Endothelial cell of umbilical vein (primary cell): ENCODE results near the gene SRSF10. TPM values are rescaled to one million over a fixed set of nuclear protein-coding genes. Genes with fewer than 3 reads are reported as not detected.

ENCODE experiments used
- BruUV-seq: library from RNA; stranded (reverse); fragments of 400-500 nt; replicated peaks from 2 replicates; lab custom pipeline; 2021; lab: Mats Ljungman, UMichigan
- CTCF ChIA-PET: fragments of 300-600, 350-600 bp; sonication (Branson Sonifier 250); formaldehyde crosslinking; loops from one replicate; lab custom pipeline; 2021; ENCODE audit warnings: antibody characterized with exemption, inconsistent platforms; lab: Charles Lee
- POLR2A ChIA-PET: fragments of 300-600, 350-600 bp; sonication (Branson Sonifier 250); formaldehyde crosslinking; loops from one replicate; lab custom pipeline; 2021; ENCODE audit warnings: antibody characterized with exemption, inconsistent platforms; lab: Charles Lee
- DNase-seq: peaks from one replicate; pipeline ENCODE4 v3.0.0-alpha.2; 2011; ENCODE audit warnings: low read depth, low spot score
- FAIRE-seq: peaks from 2 replicates; lab custom pipeline; 2011; peaks lifted over from hg19 to GRCh38; lab: Jason Lieb, UNC
- H2AFZ ChIP-seq: 2 replicates; pipeline ENCODE4 v1.6.0; 2012; ENCODE audit warnings: low read depth, low read length, control low read depth, inconsistent platforms
- H3K27ac ChIP-seq: 2 replicates; pipeline ENCODE4 v1.5.1; 2011; ENCODE audit warnings: low read depth, mild to moderate bottlenecking, control low read depth, low read length, moderate library complexity; ENCODE audit not compliant: insufficient read depth
- H3K27me3 ChIP-seq, 2 experiments: 2 replicates each; pipeline versions ENCODE4 v1.6.0 to v1.6.1; 2011; ENCODE audit warnings: low read length in 2 of 2, mixed read lengths in 1 of 2; ENCODE audit not compliant: control insufficient read depth in 2 of 2, insufficient read depth in 2 of 2
- H3K36me3 ChIP-seq, 2 experiments: 2 replicates in 1 of 2; 3 replicates in 1 of 2; pipeline ENCODE4 v1.5.1; 2011; ENCODE audit warnings: low read length in 2 of 2, mild to moderate bottlenecking in 1 of 2, moderate library complexity in 1 of 2; ENCODE audit not compliant: control insufficient read depth in 2 of 2, insufficient read depth in 2 of 2; ENCODE audit errors: extremely low read depth in 1 of 2
- H3K4me1 ChIP-seq: 3 replicates; pipeline ENCODE4 v1.5.1; 2011; ENCODE audit warnings: mild to moderate bottlenecking, low read length; ENCODE audit not compliant: control insufficient read depth, insufficient read depth; ENCODE audit errors: extremely low read depth
- H3K4me2 ChIP-seq: 2 replicates; pipeline ENCODE4 v1.6.1; 2011; ENCODE audit warnings: low read length, control low read depth, mixed read lengths; ENCODE audit not compliant: insufficient read depth
- H3K4me3 ChIP-seq, 3 experiments: fragments of 200-600 bp in 1 of 3; sonication (generic), shearing (Covaris generic) in 1 of 3; replicated peaks in 1 of 3; 2 replicates each; pipeline ENCODE4 v1.5.1; 2011 to 2016; ENCODE audit warnings: control low read depth in 3 of 3, low read length in 3 of 3, mild to moderate bottlenecking in 2 of 3, inconsistent platforms in 1 of 3, low read depth in 1 of 3, moderate library complexity in 1 of 3; ENCODE audit not compliant: insufficient read depth in 1 of 3
- H3K79me2 ChIP-seq: 2 replicates; pipeline ENCODE4 v1.6.0; 2012; ENCODE audit warnings: low read length, inconsistent platforms; ENCODE audit not compliant: control insufficient read depth, insufficient read depth
- H3K9ac ChIP-seq: replicated peaks from 2 replicates; pipeline ENCODE3; 2011; ENCODE audit warnings: low read length, control low read depth; ENCODE audit not compliant: insufficient read depth; ENCODE audit errors: extremely low read depth
- H3K9me1 ChIP-seq: replicated peaks from 3 replicates; pipeline ENCODE4 v1.6.0; 2011; ENCODE audit warnings: mild to moderate bottlenecking, low read length; ENCODE audit not compliant: control insufficient read depth, insufficient read depth; ENCODE audit errors: extremely low read depth
- H3K9me3 ChIP-seq: replicated peaks from 2 replicates; pipeline ENCODE4 v1.5.1; 2012; ENCODE audit warnings: low read length, inconsistent platforms; ENCODE audit not compliant: control insufficient read depth, insufficient read depth
- H4K20me1 ChIP-seq: replicated peaks from 2 replicates; pipeline ENCODE3; 2011; ENCODE audit warnings: mild to moderate bottlenecking, low read length; ENCODE audit not compliant: control insufficient read depth, insufficient read depth; ENCODE audit errors: extremely low read depth
- EZH2 ChIP-seq: IDR thresholded peaks from 2 replicates; pipeline ENCODE4 v1.6.1; 2012; ENCODE audit warnings: borderline replicate concordance, low read depth, mild to moderate bottlenecking, moderate library complexity, low read length, inconsistent platforms; ENCODE audit not compliant: severe bottlenecking
- FOS ChIP-seq: IDR thresholded peaks from 2 replicates; pipeline ENCODE4 v1.6.1; 2011; ENCODE audit warnings: mild to moderate bottlenecking, low read length, moderate library complexity, borderline replicate concordance; ENCODE audit not compliant: insufficient read depth
- GATA2 ChIP-seq: IDR thresholded peaks from 2 replicates; pipeline ENCODE4 v1.7.0; 2011; ENCODE audit warnings: low read depth, mild to moderate bottlenecking, moderate library complexity, mixed read lengths, low read length; ENCODE audit not compliant: insufficient read length, insufficient read depth
- JUN ChIP-seq: IDR thresholded peaks from 2 replicates; pipeline ENCODE4 v1.6.1; 2011; ENCODE audit warnings: borderline replicate concordance, low read depth; ENCODE audit not compliant: insufficient read length, insufficient read depth
- MYC ChIP-seq: IDR thresholded peaks from one replicate; pipeline ENCODE4 v1.6.1; 2011; ENCODE audit warnings: mild to moderate bottlenecking, low read depth, low read length
- POLR2A ChIP-seq: IDR thresholded peaks from 2 replicates; pipeline ENCODE4 v1.6.1; 2012; ENCODE audit warnings: low read depth, mild to moderate bottlenecking, control low read depth, low read length
- POLR2AphosphoS5 ChIP-seq: IDR thresholded peaks from 2 replicates; pipeline ENCODE4 v1.6.1; 2012; ENCODE audit warnings: low read depth, mild to moderate bottlenecking, control low read depth, low read length, moderate library complexity; ENCODE audit not compliant: insufficient read depth
- dilution Hi-C: fragments of 300-500 bp; cut with MboI; formaldehyde crosslinking; loops from one replicate; pipeline ENCODE4 v1.15.0; 2019; ENCODE audit warnings: low sequenced_read_pairs; ENCODE audit not compliant: extremely low pct_ligation_motif_present
- intact Hi-C: fragments of 100-400 bp; cut with micrococcal nuclease; formaldehyde crosslinking; loops from one replicate; pipeline ENCODE4 v1.10.0; 2022
- polyA plus RNA-seq, 4 experiments: library from polyadenylated mRNA; depleted of rRNA in 3 of 4; stranded (reverse) in 3 of 4; unstranded in 1 of 4; fragments of >200 nt; gene quantifications; 2 replicates each; pipeline versions ENCODE4 v1.2.1 to v1.2.3, GENCODE V29; 2011 to 2012; ENCODE audit warnings: missing spikeins in 1 of 4
- total RNA-seq: library from RNA; stranded (reverse); gene quantifications from 2 replicates; pipeline ENCODE4 v1.2.3, GENCODE V29; 2021
- TF ChIP-seq, protein P1 (sequence below), 2 donors: IDR thresholded peaks; 1 replicate in 1 of 2; 2 replicates in 1 of 2; pipeline ENCODE4 v1.5.1; 2011; ENCODE audit warnings: low read length in 2 of 2, mild to moderate bottlenecking in 2 of 2, moderate library complexity in 2 of 2, control low read depth in 1 of 2, inconsistent platforms in 1 of 2, low read depth in 1 of 2; ENCODE audit not compliant: insufficient read depth in 1 of 2; ENCODE audit errors: extremely low read depth in 1 of 2
- TF ChIP-seq, protein P2 (sequence below): IDR thresholded peaks from 2 replicates; pipeline ENCODE4 v1.6.1; 2011; ENCODE audit not compliant: insufficient read depth, insufficient read length

SRSF10 gene
- total and polyA plus RNA-seq, 2 donors (not counting 3 experiments of a cell fraction or from before 2014, with no cell fraction given): 124 to 135 TPM

DNA sequence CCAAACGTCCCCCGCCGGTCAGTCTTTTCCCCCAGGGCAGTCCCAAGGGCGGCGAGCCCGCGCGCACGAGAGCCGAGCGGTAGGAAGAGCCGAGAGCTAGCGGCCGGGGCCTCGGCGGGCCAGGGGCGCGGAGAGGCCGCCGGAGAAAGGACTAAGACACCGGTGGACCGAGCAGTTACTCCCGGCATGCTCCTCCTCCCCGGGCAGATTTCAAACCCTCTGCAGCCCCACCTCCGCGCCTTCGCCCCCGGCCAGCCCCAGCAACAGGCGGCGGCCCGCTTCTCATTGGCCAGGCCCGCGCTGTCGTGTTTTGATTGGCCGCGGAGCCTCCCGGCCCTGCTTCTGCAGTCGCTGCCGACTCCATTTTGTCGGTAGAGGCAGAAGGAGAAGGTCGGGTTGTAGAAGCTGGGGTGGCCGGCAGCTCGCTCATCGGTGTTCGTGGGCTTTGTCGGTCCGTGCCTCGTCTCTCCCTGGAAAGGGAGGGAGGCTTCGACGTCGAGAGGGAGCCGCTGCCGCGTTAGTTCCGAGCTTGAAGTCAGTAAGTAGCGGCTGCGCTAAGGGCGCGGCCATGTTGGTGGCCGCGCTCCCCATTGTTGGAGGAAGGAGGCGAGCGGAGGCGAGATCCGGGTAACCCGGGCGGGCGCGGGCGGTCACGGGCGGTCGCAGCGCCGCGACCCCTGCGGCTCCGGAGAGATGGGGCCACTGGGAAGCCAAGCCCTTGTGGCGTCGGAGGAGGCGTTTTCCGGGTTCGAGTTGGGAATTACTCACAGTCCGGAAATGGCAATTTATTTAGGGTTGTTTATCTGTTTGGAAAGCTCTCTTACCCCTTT is 20.5 kb downstream of the SRSF10 start, which contains the start of gene PNRC2:
Gene PNRC2 (plus strand): TSS at position 368 of the 830 bp plus-strand sequence. CDS start 1,630 bp downstream, outside the sequence.
- POLR2A ChIA-PET: interaction anchor here (0.6 to 1.1 kb wide), 3 partner anchors 15 to 16 kb away, joined by 3 read pairs; no protein-coding TSS in a partner anchor
- Histone ChIP-seq H3K27ac (peak within 1 kb of the TSS; percentile 96), H3K79me2 (peaks cover 24% of the 10 kb centered on the region), H2AFZ (peak within 1 kb of the TSS; percentile 66), H3K9me3 (no peaks in the 10 kb centered on the region), H3K4me2 (peak within 1 kb of the TSS; percentile 98), H4K20me1 (peaks cover 4% of the 10 kb centered on the region), H3K9me1 (no peaks in the 10 kb centered on the region), H3K36me3 (peaks cover 0 to 6% of the 10 kb centered on the region in 2 experiments), H3K4me3 (peak within 1 kb of the TSS; percentile 58 to 100 (median 100)), H3K4me1 (peaks cover 27% of the 10 kb centered on the region), H3K27me3 (no peaks in the 10 kb centered on the region), H3K9ac (peak within 1 kb of the TSS; percentile 100)
- intact Hi-C loops: loop anchor here (1.0 to 5.0 kb wide), 10 partner anchors 21 to 763 kb away; partner anchors contain the start of genes FUCA1, GALE, HMGCL and MYOM3
- BruUV-seq: no TSS peak
- peak; percentile 91 for FAIRE-seq
- peak; percentile 98 for DNase-seq
- TF ChIP-seq, protein P1, sequence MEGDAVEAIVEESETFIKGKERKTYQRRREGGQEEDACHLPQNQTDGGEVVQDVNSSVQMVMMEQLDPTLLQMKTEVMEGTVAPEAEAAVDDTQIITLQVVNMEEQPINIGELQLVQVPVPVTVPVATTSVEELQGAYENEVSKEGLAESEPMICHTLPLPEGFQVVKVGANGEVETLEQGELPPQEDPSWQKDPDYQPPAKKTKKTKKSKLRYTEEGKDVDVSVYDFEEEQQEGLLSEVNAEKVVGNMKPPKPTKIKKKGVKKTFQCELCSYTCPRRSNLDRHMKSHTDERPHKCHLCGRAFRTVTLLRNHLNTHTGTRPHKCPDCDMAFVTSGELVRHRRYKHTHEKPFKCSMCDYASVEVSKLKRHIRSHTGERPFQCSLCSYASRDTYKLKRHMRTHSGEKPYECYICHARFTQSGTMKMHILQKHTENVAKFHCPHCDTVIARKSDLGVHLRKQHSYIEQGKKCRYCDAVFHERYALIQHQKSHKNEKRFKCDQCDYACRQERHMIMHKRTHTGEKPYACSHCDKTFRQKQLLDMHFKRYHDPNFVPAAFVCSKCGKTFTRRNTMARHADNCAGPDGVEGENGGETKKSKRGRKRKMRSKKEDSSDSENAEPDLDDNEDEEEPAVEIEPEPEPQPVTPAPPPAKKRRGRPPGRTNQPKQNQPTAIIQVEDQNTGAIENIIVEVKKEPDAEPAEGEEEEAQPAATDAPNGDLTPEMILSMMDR (IDR thresholded peaks at IDR 0.05; ENCODE audit: extremely low read depth in 1 of 2, insufficient read depth in 1 of 2, low read depth in 1 of 2, low read length in 2 of 2): no peak
- no peak for TF ChIP-seq EZH2
- TF ChIP-seq, protein P2, sequence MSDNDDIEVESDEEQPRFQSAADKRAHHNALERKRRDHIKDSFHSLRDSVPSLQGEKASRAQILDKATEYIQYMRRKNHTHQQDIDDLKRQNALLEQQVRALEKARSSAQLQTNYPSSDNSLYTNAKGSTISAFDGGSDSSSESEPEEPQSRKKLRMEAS: no peak
- TF ChIP-seq JUN: no peak
- TF ChIP-seq FOS: peak; percentile 17
- TF ChIP-seq GATA2: peak; percentile 15
- no peak for TF ChIP-seq MYC
- TF ChIP-seq POLR2AphosphoS5: peak; percentile 94
- peak; percentile 94 for TF ChIP-seq POLR2A
- CTCF ChIA-PET: interaction anchor here (0.6 to 3.3 kb wide), 6 partner anchors 8 to 83 kb away, joined by 3 to 42 read pairs (median 3); no protein-coding TSS in a partner anchor
- dilution Hi-C loops: no loop called here
